Body of pancreas (tissue), 4 donors: ENCODE results near the gene MYLK. TPM values are rescaled to one million over a fixed set of nuclear protein-coding genes. Genes with fewer than 3 reads are reported as not detected.
A peak's percentile ranks its signal among the peaks of the same experiment; 100 is the strongest.

Experiments used
- ATAC-seq: fragments of 150-250 bp; one replicate; pipeline ENCODE4 v1.9.1; 2016
- DNase-seq, 4 donors: peaks; one replicate each; pipeline ENCODE4 v3.0.0-alpha.2; 2019
- H3K27ac ChIP-seq, 4 donors: fragments of 200-600 bp; sonication (generic); 1 replicate in 3 of 4; 2 replicates in 1 of 4; pipeline versions ENCODE4 v1.5.1 to v1.6.1; 2016 to 2019; ENCODE audit warnings: mild to moderate bottlenecking in 1 of 4, mixed read lengths in 1 of 4, moderate library complexity in 1 of 4
- H3K27me3 ChIP-seq, 2 donors: fragments of 200-600 bp; sonication (generic); one replicate each; pipeline ENCODE4 v1.6.0; 2016; ENCODE audit warnings: mild to moderate bottlenecking in 1 of 2
- H3K36me3 ChIP-seq, 2 donors: fragments of 200-600 bp; sonication (generic); replicated peaks in 1 of 2; 2 replicates each; pipeline ENCODE4 v1.5.1; 2016; ENCODE audit warnings: low read depth in 2 of 2; ENCODE audit not compliant: insufficient read depth in 1 of 2
- H3K4me1 ChIP-seq: fragments of 200-600 bp; sonication (generic); one replicate; pipeline ENCODE4 v1.6.0; 2016
- H3K4me3 ChIP-seq, 2 donors: fragments of 200-600 bp; sonication (generic); 1 replicate in 1 of 2; 2 replicates in 1 of 2; pipeline ENCODE4 v1.5.1; 2016 to 2019
- H3K9me3 ChIP-seq, 3 donors: fragments of 200-600 bp; sonication (generic); 1 replicate in 2 of 3; 2 replicates in 1 of 3; pipeline ENCODE4 v1.5.1; 2016
- POLR2A ChIP-seq, 3 donors: fragments of 450-650 bp; IDR thresholded peaks; one replicate each; pipeline ENCODE4 v1.6.1; 2016; ENCODE audit warnings: antibody characterized with exemption in 3 of 3, mild to moderate bottlenecking in 2 of 3
- WGBS, 2 donors: methylation state at CpG; one replicate each; pipeline ENCODE4 v1.1.5; 2017; 5-methylcytosine and 5-hydroxymethylcytosine counted together
- intact Hi-C: fragments of 100-400 bp; cut with DNase I; formaldehyde crosslinking; loops from one replicate; pipeline ENCODE4 v1.15.1; 2023
- total RNA-seq, 2 donors: library from RNA; depleted of rRNA; stranded (reverse); fragments of >200 nt; gene quantifications; one replicate each; pipeline ENCODE4 v1.1.0, GENCODE V29; 2016
- TF ChIP-seq, protein P1 (sequence below), 7 experiments: fragments of 450-650 bp in 4 of 7; fragments of 200-600 bp in 3 of 7; sonication (generic) in 3 of 7; IDR thresholded peaks; one replicate each; pipeline ENCODE4 v1.5.1; 2016 to 2019; ENCODE audit warnings: antibody characterized with exemption in 7 of 7

The MYLK gene
- total RNA-seq, 2 donors from 2014 or later: 7.6 to 36.6 TPM

- DNase-seq: no peak
- H3K36me3 ChIP-seq: no peaks in the 10 kb centered on the region
- no peaks in the 10 kb centered on the region for H3K9me3 ChIP-seq
- intact Hi-C loops: no loop called here
- no peak for ATAC-seq
- H3K4me1 ChIP-seq: no peaks in the 10 kb centered on the region
- 60 to 65% methylated on average over 2 of the region's 2 CpGs for WGBS, 2 donors
- no peaks in the 10 kb centered on the region for H3K27me3 ChIP-seq
- TF ChIP-seq, protein P1, sequence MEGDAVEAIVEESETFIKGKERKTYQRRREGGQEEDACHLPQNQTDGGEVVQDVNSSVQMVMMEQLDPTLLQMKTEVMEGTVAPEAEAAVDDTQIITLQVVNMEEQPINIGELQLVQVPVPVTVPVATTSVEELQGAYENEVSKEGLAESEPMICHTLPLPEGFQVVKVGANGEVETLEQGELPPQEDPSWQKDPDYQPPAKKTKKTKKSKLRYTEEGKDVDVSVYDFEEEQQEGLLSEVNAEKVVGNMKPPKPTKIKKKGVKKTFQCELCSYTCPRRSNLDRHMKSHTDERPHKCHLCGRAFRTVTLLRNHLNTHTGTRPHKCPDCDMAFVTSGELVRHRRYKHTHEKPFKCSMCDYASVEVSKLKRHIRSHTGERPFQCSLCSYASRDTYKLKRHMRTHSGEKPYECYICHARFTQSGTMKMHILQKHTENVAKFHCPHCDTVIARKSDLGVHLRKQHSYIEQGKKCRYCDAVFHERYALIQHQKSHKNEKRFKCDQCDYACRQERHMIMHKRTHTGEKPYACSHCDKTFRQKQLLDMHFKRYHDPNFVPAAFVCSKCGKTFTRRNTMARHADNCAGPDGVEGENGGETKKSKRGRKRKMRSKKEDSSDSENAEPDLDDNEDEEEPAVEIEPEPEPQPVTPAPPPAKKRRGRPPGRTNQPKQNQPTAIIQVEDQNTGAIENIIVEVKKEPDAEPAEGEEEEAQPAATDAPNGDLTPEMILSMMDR (IDR thresholded peaks at IDR 0.05): no peak
- TF ChIP-seq POLR2A (IDR thresholded peaks at IDR 0.05): no peak
- no peak overlapping the region for H3K4me3 ChIP-seq
- no peak overlapping the region for H3K27ac ChIP-seq
Observed at GRCh38 chr3:123728014-123728413, 156.1 kb downstream of the MYLK start.

DNA sequence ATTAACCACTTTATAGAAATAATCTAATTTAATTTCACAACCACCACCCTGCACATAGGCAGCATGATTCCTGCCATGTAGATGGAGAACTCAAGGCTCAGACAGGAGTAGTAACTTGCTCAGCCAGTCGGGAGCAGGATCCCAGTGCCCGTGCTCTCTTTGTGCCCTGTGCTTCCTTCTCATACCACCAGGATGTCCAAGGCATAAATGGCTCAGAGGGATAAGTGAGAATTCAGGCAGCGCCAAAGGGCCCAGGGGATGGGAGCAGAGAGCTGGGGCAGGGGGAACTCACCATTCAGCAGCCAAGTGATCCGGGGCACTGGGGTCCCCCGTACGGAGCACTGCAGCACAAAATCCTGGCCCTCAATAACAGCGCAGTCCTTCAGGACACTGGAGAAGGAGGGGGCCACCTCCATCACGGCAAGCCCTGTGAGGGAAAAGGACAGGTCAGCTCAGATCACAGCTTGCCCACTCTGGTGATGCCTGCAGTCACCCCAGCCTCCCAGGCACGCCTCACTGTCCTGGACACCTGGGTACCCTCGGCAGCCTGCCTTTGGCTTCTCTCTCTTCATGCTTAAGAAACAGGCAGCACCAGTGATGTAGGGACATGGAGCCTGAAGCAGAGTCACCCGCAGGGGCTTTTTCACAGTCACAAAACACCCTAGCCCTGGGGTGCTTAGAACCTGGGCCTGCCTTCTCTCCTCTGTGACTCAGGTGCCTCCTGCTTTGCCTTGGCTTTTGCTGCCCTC is 158.3 kb downstream of the MYLK start:
- no peak for TF ChIP-seq POLR2A (IDR thresholded peaks at IDR 0.05)
- TF ChIP-seq, protein P1 (IDR thresholded peaks at IDR 0.05): no peak
- no peaks in the 10 kb centered on the region for H3K4me1 ChIP-seq
- DNase-seq (no peak), ATAC-seq (no peak)
- no peaks in the 10 kb centered on the region for H3K9me3 ChIP-seq
- 73 to 75% methylated on average over 9 to 11 of the region's 11 CpGs for WGBS, 2 donors
- no peaks in the 10 kb centered on the region for H3K27me3 ChIP-seq
- H3K36me3 ChIP-seq: no peaks in the 10 kb centered on the region
- H3K4me3 ChIP-seq: no peak overlapping the region
- intact Hi-C loops: no loop called here
- no peak overlapping the region for H3K27ac ChIP-seq

GRCh38 chr3:123724306-123724705 is 159.8 kb downstream of the MYLK start:
- TF ChIP-seq, protein P1 (IDR thresholded peaks at IDR 0.05): no peak
- TF ChIP-seq POLR2A (IDR thresholded peaks at IDR 0.05): no peak
- intact Hi-C loops: loop anchor here (5.0 kb wide), 1 partner anchor 72 kb away; no protein-coding TSS in a partner anchor

DNA sequence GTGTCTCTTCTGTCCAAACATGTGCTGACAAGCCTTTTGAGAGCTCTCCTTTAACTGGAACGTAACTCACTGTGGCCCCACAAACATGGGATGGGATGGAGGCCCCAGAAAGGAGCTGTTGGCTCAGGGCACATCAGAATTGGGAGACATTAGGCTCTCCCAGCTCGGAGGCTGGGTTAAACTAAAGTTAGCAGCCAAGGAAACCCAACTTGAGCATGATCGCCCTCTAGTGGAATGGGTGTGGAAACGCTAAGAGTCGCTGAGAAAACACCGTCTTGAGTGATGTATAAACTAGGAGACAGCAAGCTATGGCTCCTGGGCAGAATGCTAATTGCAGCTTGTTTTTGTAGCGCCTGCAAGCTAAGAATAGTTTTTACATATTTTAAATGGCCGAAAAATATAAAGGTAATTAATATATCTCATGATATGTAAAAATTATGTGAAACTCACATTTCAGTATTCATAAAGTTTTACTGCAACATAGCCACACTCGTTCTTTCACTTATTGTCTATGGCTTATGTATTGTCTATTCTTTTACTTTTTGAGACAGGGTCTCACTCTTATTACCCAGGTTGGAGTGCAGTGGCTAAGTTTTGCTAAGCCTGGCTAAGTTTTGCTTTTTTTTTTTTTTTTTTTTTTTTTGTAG is 160.5 kb downstream of the MYLK start:
- Histone ChIP-seq H3K9me3 (no peaks in the 10 kb centered on the region), H3K4me3 (no peak overlapping the region), H3K36me3 (no peaks in the 10 kb centered on the region), H3K27me3 (no peaks in the 10 kb centered on the region), H3K4me1 (peaks cover 9% of the 10 kb centered on the region), H3K27ac (no peak overlapping the region)
- ATAC-seq: peak; percentile 73
- TF ChIP-seq, protein P1 (IDR thresholded peaks at IDR 0.05): peak; percentile 61 to 81 (median 72)
- no peak for TF ChIP-seq POLR2A (IDR thresholded peaks at IDR 0.05)
- 12% methylated on average over 9 of the region's 9 CpGs for WGBS, 2 donors
- DNase-seq: peak; percentile 46 to 64 (median 56)
- intact Hi-C loops: loop anchor here (5.0 kb wide), 1 partner anchor 71 kb away; no protein-coding TSS in a partner anchor

More at GRCh38 chr3:123724306-123724705, 159.8 kb downstream of the MYLK start:
- Histone ChIP-seq H3K27ac (no peak overlapping the region), H3K36me3 (no peaks in the 10 kb centered on the region), H3K4me1 (peaks cover 3% of the 10 kb centered on the region), H3K9me3 (no peaks in the 10 kb centered on the region), H3K4me3 (no peak overlapping the region), H3K27me3 (no peaks in the 10 kb centered on the region)
- ATAC-seq (no peak), DNase-seq (no peak)
- WGBS, 2 donors: 13 to 14% methylated on average over 3 of the region's 3 CpGs
